Ascending aorta (tissue), 2 donors: ENCODE measurements around the gene TMED6. TPM values are rescaled to one million over a fixed set of nuclear protein-coding genes. Genes with fewer than 3 reads are reported as not detected.
"Not testable (repeated sequence)": the region's sequence is repeated elsewhere in the genome, so short reads cannot be mapped to it uniquely, and the experiment has no call there.

Experiments
- DNase-seq, 2 donors: peaks; one replicate each; pipeline ENCODE4 v3.0.0-alpha.2; 2019; ENCODE audit warnings: low spot score in 2 of 2
- H3K27ac ChIP-seq, 2 donors: fragments of 200-600 bp; sonication (generic); one replicate each; pipeline ENCODE4 v1.5.1; 2016 to 2017; ENCODE audit warnings: mild to moderate bottlenecking in 1 of 2
- H3K27me3 ChIP-seq: fragments of 200-600 bp; sonication (generic); one replicate; pipeline ENCODE4 v1.5.1; 2017
- H3K36me3 ChIP-seq, 2 donors: fragments of 200-600 bp; sonication (generic); one replicate each; pipeline ENCODE4 v1.5.1; 2016
- H3K4me1 ChIP-seq, 2 donors: fragments of 200-600 bp; sonication (generic); one replicate each; pipeline ENCODE4 v1.5.1; 2016 to 2017; ENCODE audit warnings: mild to moderate bottlenecking in 1 of 2
- H3K4me3 ChIP-seq, 2 donors: fragments of 200-600 bp; sonication (generic); one replicate each; pipeline ENCODE4 v1.5.1; 2016 to 2017; ENCODE audit warnings: mild to moderate bottlenecking in 1 of 2
- H3K9me3 ChIP-seq, 2 donors: fragments of 200-600 bp; sonication (generic); one replicate each; pipeline ENCODE4 v1.5.1; 2016
- intact Hi-C: fragments of 100-400 bp; cut with DNase I; formaldehyde crosslinking; loops from one replicate; pipeline ENCODE4 v1.15.1; 2023
- total RNA-seq: library from RNA; depleted of rRNA; stranded (reverse); fragments of >200 nt; gene quantifications from one replicate; pipeline ENCODE4 v1.1.0, GENCODE V29; 2016
- TF ChIP-seq, protein P1 (sequence below), 3 experiments: fragments of 200-600 bp in 2 of 3; fragments of 450-650 bp in 1 of 3; sonication (generic) in 2 of 3; IDR thresholded peaks; one replicate each; pipeline ENCODE4 v1.5.1; 2016 to 2019; ENCODE audit warnings: antibody characterized with exemption in 3 of 3, mild to moderate bottlenecking in 1 of 3, moderate library complexity in 1 of 3

TMED6 gene
- total RNA-seq, 1 donor from 2014 or later: not detected

DNA sequence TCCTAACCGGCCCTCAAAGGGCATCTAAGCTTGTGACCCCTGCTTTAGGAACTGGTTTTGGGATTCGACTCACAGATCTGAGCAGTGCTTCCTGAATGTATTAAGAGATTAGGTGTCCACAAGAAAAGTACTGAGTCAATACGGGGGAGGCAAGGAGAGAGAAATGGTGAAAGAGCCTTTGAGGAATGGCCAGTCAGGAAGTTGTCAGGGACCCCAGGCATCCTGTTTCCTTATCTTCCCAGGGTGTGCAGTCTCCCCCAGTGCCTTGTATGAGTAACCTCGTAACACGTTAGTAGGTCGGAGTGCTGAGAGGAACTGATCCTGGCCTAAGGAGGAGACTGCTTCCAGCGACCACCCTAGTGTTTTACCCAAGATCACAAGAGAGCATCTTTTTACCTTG is 16.4 kb upstream of the TMED6 start:
- no peaks in the 10 kb centered on the region for H3K4me1 ChIP-seq
- no peak overlapping the region for H3K27ac ChIP-seq
- no peak for DNase-seq
- H3K9me3 ChIP-seq: no peaks in the 10 kb centered on the region
- no peak overlapping the region for H3K4me3 ChIP-seq
- H3K27me3 ChIP-seq: no peaks in the 10 kb centered on the region
- H3K36me3 ChIP-seq: peaks cover 61 to 90% of the 10 kb centered on the region in 2 donors
- TF ChIP-seq, protein P1, sequence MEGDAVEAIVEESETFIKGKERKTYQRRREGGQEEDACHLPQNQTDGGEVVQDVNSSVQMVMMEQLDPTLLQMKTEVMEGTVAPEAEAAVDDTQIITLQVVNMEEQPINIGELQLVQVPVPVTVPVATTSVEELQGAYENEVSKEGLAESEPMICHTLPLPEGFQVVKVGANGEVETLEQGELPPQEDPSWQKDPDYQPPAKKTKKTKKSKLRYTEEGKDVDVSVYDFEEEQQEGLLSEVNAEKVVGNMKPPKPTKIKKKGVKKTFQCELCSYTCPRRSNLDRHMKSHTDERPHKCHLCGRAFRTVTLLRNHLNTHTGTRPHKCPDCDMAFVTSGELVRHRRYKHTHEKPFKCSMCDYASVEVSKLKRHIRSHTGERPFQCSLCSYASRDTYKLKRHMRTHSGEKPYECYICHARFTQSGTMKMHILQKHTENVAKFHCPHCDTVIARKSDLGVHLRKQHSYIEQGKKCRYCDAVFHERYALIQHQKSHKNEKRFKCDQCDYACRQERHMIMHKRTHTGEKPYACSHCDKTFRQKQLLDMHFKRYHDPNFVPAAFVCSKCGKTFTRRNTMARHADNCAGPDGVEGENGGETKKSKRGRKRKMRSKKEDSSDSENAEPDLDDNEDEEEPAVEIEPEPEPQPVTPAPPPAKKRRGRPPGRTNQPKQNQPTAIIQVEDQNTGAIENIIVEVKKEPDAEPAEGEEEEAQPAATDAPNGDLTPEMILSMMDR (IDR thresholded peaks at IDR 0.05): no peak
- intact Hi-C loops: no loop called here

DNA sequence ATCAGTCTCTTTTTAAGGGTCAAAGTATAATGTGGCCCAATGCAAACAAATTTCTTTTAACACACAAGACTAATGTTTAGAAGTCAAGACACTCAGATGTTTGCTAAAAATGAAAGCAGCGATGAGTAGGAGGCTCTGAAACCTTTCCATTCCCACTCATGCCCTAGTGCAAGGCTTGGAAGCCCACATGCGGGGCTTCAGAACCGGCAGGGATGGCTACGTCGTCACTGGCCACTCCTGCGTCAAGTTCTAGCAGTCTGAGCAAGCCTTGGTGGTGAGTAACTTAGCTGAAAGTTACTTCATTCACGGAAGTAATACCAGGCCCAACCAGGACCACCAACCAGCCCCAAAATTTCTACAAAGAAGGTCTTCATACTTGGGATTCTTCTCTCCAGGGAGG is 14.8 kb upstream of the TMED6 start:
- intact Hi-C loops: no loop called here
- Histone ChIP-seq H3K9me3 (no peaks in the 10 kb centered on the region), H3K4me3 (no peak overlapping the region), H3K27ac (no peak overlapping the region), H3K36me3 (peaks cover 57 to 87% of the 10 kb centered on the region in 2 donors), H3K4me1 (no peaks in the 10 kb centered on the region), H3K27me3 (no peaks in the 10 kb centered on the region)
- TF ChIP-seq, protein P1 (IDR thresholded peaks at IDR 0.05): no peak
- DNase-seq: no peak

DNA sequence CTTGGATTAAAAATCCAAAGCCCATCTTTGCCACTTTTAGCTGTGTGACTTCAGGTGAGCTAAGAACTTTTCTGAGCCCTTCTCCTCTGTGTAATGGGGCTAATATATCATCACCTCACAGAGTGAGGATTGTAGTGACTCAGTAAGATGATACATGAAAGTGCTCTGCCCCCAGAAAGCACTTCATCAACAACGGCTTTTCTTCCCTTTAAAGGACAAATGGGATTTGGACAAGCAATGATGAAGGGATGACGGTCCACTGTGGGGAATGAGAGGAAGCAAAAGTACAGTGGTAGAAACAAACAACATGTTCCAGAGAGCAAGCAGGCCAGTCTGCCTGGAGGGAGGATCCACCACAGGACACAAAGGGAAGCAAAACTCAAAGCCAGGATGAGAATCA is 14.3 kb upstream of the TMED6 start:
- DNase-seq: no peak
- Histone ChIP-seq H3K4me3 (no peak overlapping the region), H3K27ac (no peak overlapping the region), H3K4me1 (no peaks in the 10 kb centered on the region), H3K27me3 (no peaks in the 10 kb centered on the region), H3K36me3 (peaks cover 58 to 85% of the 10 kb centered on the region in 2 donors), H3K9me3 (no peaks in the 10 kb centered on the region)
- TF ChIP-seq, protein P1 (IDR thresholded peaks at IDR 0.05): no peak
- intact Hi-C loops: no loop called here

DNA sequence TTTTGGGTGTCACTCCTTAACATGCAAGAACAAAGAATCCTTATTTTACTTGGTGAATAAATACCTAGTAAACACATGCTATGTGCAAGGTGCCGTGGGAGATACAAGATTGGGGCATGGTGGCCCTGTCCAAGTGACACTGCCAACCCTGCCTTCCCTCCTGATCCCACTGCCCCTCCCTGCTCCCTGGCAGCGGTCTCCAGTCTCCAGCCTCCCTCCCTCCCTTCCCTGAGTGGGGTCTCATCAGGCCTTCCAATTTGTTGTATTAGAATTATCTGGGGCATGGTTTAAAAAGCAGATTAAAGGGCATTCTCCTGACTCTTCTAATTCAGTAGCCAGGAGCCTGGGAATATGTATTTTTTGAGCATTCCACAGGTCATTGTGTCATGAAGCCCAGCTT is 12.5 kb upstream of the TMED6 start:
- Histone ChIP-seq H3K27me3 (no peaks in the 10 kb centered on the region), H3K27ac (no peak overlapping the region), H3K4me3 (no peak overlapping the region), H3K9me3 (no peaks in the 10 kb centered on the region), H3K36me3 (peaks cover 55 to 78% of the 10 kb centered on the region in 2 donors), H3K4me1 (no peaks in the 10 kb centered on the region)
- intact Hi-C loops: no loop called here
- TF ChIP-seq, protein P1 (IDR thresholded peaks at IDR 0.05): no peak
- no peak for DNase-seq

DNA sequence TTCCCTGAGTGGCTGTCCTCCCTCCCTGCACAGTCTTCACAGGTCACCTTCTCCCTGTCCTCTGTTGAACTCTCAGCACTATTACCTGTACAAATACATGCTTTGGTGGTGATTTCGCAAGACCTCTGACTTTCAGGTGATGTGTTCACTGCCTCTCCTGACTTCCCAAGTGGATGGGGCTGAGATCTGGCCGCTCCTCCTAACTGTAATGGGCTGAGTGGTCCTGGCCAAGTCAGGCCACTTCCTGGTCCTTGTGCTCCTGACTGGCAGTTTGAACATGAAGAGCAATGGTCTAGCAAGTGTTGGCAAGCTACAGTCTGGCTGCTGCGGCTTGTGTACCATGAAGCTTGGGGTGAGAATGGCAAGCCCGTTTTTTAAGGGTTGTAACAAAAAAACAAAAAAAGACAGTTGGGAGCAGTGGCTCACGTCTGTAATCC is 11.7 kb upstream of the TMED6 start:
- Histone ChIP-seq H3K4me1 (no peaks in the 10 kb centered on the region), H3K36me3 (peaks cover 47 to 70% of the 10 kb centered on the region in 2 donors), H3K9me3 (no peaks in the 10 kb centered on the region), H3K4me3 (no peak overlapping the region), H3K27me3 (no peaks in the 10 kb centered on the region), H3K27ac (no peak overlapping the region)
- intact Hi-C loops: no loop called here
- no peak for DNase-seq
- TF ChIP-seq, protein P1 (IDR thresholded peaks at IDR 0.05): no peak

DNA sequence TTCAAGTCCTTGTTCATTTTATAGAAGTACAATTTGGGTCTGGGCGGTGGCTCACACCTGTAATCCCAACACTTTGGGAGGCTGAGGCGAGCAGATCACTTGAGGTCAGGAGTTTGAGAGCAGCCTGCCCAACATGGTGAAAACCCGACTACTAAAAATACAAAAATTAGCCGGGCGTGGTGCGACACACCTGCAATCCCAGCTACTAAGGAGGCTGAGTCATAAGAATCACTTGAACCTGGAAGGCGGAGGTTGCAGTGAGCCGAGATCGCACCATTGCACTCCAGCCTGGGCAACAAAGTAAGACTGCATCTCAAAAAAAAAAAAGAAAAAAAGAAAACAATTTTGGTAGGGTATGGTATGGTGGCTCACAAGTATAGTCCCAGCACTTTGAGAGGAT is 8.5 kb upstream of the TMED6 start:
- H3K27ac ChIP-seq, H3K4me3 ChIP-seq, DNase-seq, H3K4me1 ChIP-seq, H3K9me3 ChIP-seq, H3K27me3 ChIP-seq, intact Hi-C loops: not testable (repeated sequence)
- H3K36me3 ChIP-seq: peaks cover 36 to 63% of the 10 kb centered on the region in 2 donors
